SJSA1 (cell line): ENCODE data around the gene PRLH. TPM values are rescaled to one million over a fixed set of nuclear protein-coding genes. Genes with fewer than 3 reads are reported as not detected.

Experiments
- DNase-seq, 2 experiments: peaks; one replicate each; pipeline ENCODE4 v3.0.0-alpha.2; 2015 to 2020; ENCODE audit warnings: low spot score in 2 of 2, low read depth in 1 of 2
- H3K27ac ChIP-seq: fragments of 250-450 bp; sonication (Bioruptor Pico); 2 replicates; pipeline ENCODE4 v1.5.1; 2020; ENCODE audit warnings: mild to moderate bottlenecking, moderate library complexity
- H3K27me3 ChIP-seq: fragments of 250-450 bp; sonication (Bioruptor Pico); replicated peaks from 2 replicates; pipeline ENCODE4 v1.5.1; 2020; ENCODE audit warnings: mild to moderate bottlenecking, moderate library complexity
- H3K36me3 ChIP-seq: fragments of 250-450 bp; sonication (Bioruptor Pico); 2 replicates; pipeline ENCODE4 v1.5.1; 2020; ENCODE audit warnings: mild to moderate bottlenecking
- H3K4me1 ChIP-seq: fragments of 250-450 bp; sonication (Bioruptor Pico); replicated peaks from 2 replicates; pipeline ENCODE4 v1.6.1; 2021; ENCODE audit warnings: mild to moderate bottlenecking
- H3K4me3 ChIP-seq: fragments of 250-450 bp; sonication (Bioruptor Pico); 2 replicates; pipeline ENCODE4 v1.5.1; 2020; ENCODE audit warnings: mild to moderate bottlenecking
- H3K9me3 ChIP-seq: fragments of 250-450 bp; sonication (Bioruptor Pico); replicated peaks from 2 replicates; pipeline ENCODE4 v1.5.1; 2020; ENCODE audit warnings: mild to moderate bottlenecking
- total RNA-seq: library from RNA; depleted of rRNA; stranded (reverse); fragments of >200 nt; shearing (Covaris generic); gene quantifications from 2 replicates; pipeline ENCODE4 v1.2.3, GENCODE V29; 2014

Gene PRLH
- total RNA-seq, 1 experiment from 2014 or later, result not detected

- Histone ChIP-seq H3K4me3 (no peak overlapping the region), H3K4me1 (no peaks in the 10 kb centered on the region), H3K27ac (no peak overlapping the region), H3K36me3 (no peaks in the 10 kb centered on the region), H3K9me3 (no peaks in the 10 kb centered on the region; the same call in 1 of the 2 replicates), H3K27me3 (0 out of 2 replicates have a peak, but pooled peaks cover 3% of the 10 kb centered on the region)
- DNase-seq, result no peak
These were observed 2.6 kb upstream of the PRLH start for GRCh38 chr2:237563816-237564215.

DNA sequence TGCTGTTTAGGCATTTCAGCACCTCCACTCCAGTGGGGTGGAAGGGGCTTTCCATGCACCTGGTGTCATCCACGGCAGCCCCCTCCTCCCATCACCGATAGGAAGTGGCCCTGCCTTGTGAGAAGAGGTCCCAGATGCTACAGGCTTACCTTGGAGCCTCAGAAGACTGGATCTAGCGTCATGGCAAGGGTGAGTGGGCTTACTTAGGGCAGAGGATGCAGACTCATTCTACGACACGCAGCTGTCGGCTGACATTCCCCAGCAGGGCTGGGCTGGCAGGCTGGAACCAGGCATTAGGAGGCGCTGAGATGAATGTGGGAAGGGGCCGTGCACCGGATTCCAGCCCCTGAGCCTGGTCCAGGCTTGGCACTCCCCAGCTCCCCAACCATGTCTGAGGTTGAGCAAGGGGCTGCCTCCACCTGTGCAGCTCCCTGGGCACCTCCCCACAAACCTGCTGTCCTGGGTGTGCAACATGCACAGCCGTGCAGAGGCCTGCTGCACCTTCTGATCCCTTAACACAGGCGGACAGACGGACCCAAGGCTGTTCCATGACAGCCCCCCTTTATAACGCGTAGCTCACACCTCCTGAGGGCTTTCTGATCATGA, 1.7 kb upstream of the PRLH start:
- Histone ChIP-seq H3K9me3 (no peaks in the 10 kb centered on the region; the same call in 1 of the 2 replicates), H3K36me3 (no peaks in the 10 kb centered on the region), H3K27me3 (0 out of 2 replicates have a peak, but pooled peaks cover 3% of the 10 kb centered on the region), H3K4me3 (no peak overlapping the region), H3K4me1 (no peaks in the 10 kb centered on the region), H3K27ac (no peak overlapping the region)
- no peak for DNase-seq

DNA sequence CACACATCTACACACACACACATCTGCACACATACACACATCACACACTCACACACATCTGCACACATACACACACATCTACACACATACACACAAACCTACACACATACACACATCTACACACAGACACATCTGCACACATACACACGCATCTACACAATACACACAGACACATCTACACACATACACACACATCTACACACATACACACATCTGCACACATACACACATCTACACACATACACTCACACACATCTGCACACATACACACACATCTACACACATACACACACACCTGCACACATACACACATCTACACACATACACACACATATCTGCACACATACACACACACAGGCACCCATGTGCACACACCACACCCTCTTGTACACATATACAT, 400 bp upstream of the PRLH start:
- no peaks in the 10 kb centered on the region for H3K36me3 ChIP-seq
- H3K9me3 ChIP-seq, result no peaks in the 10 kb centered on the region; the same call in 1 of the 2 replicates
- no peak overlapping the region for H3K4me3 ChIP-seq
- DNase-seq, result no peak
- no peak overlapping the region for H3K27ac ChIP-seq
- H3K4me1 ChIP-seq, result no peaks in the 10 kb centered on the region
- H3K27me3 ChIP-seq, result no peaks in the 10 kb centered on the region

GRCh38 chr2:237567276-237568029, 1.1 kb downstream of the PRLH start:
- Histone ChIP-seq H3K36me3 (no peaks in the 10 kb centered on the region), H3K4me1 (peaks cover 6% of the 10 kb centered on the region; the same call in 1 of the 2 replicates), H3K27ac (no peak overlapping the region), H3K9me3 (no peaks in the 10 kb centered on the region; the same call in 1 of the 2 replicates), H3K27me3 (no peaks in the 10 kb centered on the region), H3K4me3 (no peak overlapping the region)
- DNase-seq, result no peak

- peaks cover 6% of the 10 kb centered on the region; the same call in 1 of the 2 replicates for H3K4me1 ChIP-seq
- H3K27me3 ChIP-seq, result no peaks in the 10 kb centered on the region
- no peak overlapping the region for H3K27ac ChIP-seq
- DNase-seq, result no peak
- no peaks in the 10 kb centered on the region; the same call in 1 of the 2 replicates for H3K9me3 ChIP-seq
- H3K36me3 ChIP-seq, result no peaks in the 10 kb centered on the region
- H3K4me3 ChIP-seq, result no peak overlapping the region
These were observed 1.8 kb downstream of the PRLH start for GRCh38 chr2:237568121-237568660.

DNA sequence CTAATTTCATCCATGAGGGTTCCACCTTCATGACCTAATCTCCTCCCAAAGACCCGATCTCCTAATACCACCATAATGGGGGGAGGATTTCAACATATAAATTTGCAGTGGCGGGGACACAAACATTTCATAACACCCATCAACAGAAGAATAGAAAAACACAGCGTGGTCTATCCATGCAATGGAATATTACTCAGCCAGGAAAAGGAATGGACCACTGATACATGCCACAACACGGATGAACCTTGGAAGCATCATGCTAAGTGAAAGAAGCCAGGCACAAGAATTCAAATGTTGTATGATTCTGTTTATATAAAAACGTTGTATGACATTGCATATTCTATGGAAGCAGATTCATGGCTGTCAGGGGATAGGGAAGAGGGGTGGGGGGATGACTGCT, 2.7 kb downstream of the PRLH start:
- Histone ChIP-seq H3K9me3 (no peaks in the 10 kb centered on the region; the same call in 1 of the 2 replicates), H3K36me3 (no peaks in the 10 kb centered on the region), H3K27ac (no peak overlapping the region), H3K4me3 (no peak overlapping the region), H3K4me1 (peaks cover 6% of the 10 kb centered on the region; the same call in 1 of the 2 replicates), H3K27me3 (no peaks in the 10 kb centered on the region)
- DNase-seq, result no peak

DNA sequence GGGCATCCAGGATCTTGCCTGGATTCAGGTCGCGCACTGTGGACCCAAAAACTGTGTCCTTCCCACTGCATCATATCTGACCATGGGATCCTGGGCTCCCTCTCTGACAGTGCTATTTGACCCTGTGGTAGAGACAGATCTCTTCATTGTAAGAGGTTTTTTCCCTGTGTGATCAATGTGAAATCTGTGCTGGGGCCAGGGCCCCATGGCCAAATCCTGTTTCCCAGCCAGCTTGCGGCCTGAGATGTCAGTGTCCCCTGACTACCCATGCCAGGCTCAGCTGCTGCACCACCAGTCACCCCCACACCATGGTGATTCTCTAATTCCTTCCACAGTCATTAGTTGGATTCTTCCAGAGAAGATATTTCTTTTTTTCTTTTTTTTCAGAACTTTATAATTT, 3.5 kb downstream of the PRLH start:
- H3K4me3 ChIP-seq, result no peak overlapping the region
- H3K9me3 ChIP-seq, result no peaks in the 10 kb centered on the region; the same call in 1 of the 2 replicates
- no peaks in the 10 kb centered on the region for H3K36me3 ChIP-seq
- H3K27me3 ChIP-seq, result no peaks in the 10 kb centered on the region
- H3K4me1 ChIP-seq, result peaks cover 6% of the 10 kb centered on the region; the same call in 1 of the 2 replicates
- DNase-seq, result no peak
- H3K27ac ChIP-seq, result no peak overlapping the region

DNA sequence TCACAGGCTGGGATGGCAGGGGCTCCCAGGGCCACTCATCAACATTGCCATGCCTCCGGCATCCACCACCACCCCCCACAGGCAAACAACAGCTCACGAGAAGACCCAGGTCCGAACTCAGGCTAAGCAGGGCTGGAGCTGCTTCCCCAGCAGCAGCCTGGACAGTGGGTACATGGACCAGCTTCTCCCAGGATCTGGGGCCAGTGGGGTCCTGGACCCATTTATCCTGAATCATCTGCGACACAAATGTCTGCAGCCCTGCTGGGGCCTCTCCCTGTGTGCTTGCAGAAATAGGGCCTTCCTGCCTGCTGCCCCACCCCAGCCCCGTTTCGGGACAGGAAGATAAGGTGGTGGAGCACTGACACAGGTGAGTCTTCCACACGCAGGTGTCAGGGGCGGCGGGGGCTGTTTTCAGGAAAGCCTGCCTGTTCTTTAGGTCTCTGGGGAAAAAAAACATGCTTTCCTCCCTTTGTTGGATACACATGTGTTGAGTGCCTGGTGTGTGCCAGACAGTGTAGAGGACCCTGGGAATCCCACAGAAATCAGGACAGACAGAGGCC, 4.5 kb downstream of the PRLH start:
- Histone ChIP-seq H3K4me1 (peaks cover 6% of the 10 kb centered on the region; the same call in 1 of the 2 replicates), H3K9me3 (no peaks in the 10 kb centered on the region), H3K36me3 (no peaks in the 10 kb centered on the region), H3K27ac (no peak overlapping the region), H3K4me3 (no peak overlapping the region), H3K27me3 (no peaks in the 10 kb centered on the region)
- DNase-seq, result no peak

DNA sequence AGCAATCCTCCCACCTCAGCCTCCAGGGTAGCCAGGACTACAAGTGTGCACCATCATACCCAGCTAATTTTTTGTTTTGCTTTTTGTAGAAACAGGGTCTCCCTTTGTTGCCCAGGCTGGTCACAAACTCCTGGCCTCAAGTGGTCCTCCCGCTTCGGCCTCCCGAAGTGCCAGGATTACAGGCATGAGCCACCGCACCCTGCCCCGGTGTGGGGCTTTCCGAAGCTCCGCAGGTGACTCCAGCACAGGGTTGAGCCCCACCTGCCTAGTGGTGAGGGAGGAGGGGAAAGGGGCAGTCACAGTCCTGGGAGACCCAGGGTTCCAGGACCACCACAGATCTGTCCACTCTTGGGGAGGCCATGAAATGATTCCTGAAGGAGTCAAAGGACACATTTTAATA, 5.2 kb downstream of the PRLH start:
- Histone ChIP-seq H3K36me3 (no peaks in the 10 kb centered on the region), H3K27me3 (no peaks in the 10 kb centered on the region), H3K27ac (no peak overlapping the region), H3K4me1 (peaks cover 6% of the 10 kb centered on the region; the same call in 1 of the 2 replicates), H3K4me3 (no peak overlapping the region), H3K9me3 (no peaks in the 10 kb centered on the region)
- no peak for DNase-seq

- Histone ChIP-seq H3K4me3 (no peak overlapping the region), H3K27me3 (no peaks in the 10 kb centered on the region), H3K36me3 (no peaks in the 10 kb centered on the region), H3K9me3 (no peaks in the 10 kb centered on the region), H3K27ac (no peak overlapping the region), H3K4me1 (peaks cover 6% of the 10 kb centered on the region; the same call in 1 of the 2 replicates)
- peak; percentile 74 to 94 for DNase-seq
These were observed 5.8 kb downstream of the PRLH start for GRCh38 chr2:237572021-237572741.

- no peak for DNase-seq
- Histone ChIP-seq H3K27ac (no peak overlapping the region), H3K9me3 (no peaks in the 10 kb centered on the region)
These were observed 6.3 kb downstream of the PRLH start for GRCh38 chr2:237572742-237573101.

GRCh38 chr2:237573721-237574415, 7.5 kb downstream of the PRLH start:
- H3K27me3 ChIP-seq, result no peaks in the 10 kb centered on the region
- no peaks in the 10 kb centered on the region for H3K9me3 ChIP-seq
- no peaks in the 10 kb centered on the region for H3K36me3 ChIP-seq
- peaks cover 6% of the 10 kb centered on the region; the same call in 1 of the 2 replicates for H3K4me1 ChIP-seq
- H3K4me3 ChIP-seq, result no peak overlapping the region
- no peak overlapping the region for H3K27ac ChIP-seq
- DNase-seq, result no peak

More at GRCh38 chr2:237572742-237573101, 6.3 kb downstream of the PRLH start:
- Histone ChIP-seq H3K36me3 (no peaks in the 10 kb centered on the region), H3K4me3 (no peak overlapping the region), H3K4me1 (peaks cover 6% of the 10 kb centered on the region; the same call in 1 of the 2 replicates), H3K27me3 (no peaks in the 10 kb centered on the region)

DNA sequence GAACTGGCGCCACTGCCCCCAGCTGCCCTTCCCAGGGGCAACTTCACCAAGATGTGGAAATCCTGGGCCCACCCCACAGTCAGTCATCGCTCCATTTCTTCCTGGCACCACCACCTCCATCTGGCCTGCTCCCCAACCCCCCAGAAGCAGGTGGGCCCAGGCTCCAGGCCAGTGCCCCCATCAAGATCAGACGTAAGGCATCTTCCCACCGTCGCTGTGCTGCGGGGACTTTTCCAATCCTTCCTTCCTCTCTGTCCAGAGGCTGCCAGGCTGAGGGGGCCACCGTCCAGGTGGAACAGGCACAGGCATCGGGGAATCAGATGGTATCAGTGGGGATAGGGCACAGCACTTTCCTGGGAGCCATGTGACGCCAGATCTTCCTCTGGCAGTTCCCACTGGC, 8.1 kb downstream of the PRLH start:
- H3K27me3 ChIP-seq, result no peaks in the 10 kb centered on the region
- peaks cover 6% of the 10 kb centered on the region; the same call in 1 of the 2 replicates for H3K4me1 ChIP-seq
- no peaks in the 10 kb centered on the region for H3K36me3 ChIP-seq
- DNase-seq, result no peak
- H3K4me3 ChIP-seq, result no peak overlapping the region
- H3K9me3 ChIP-seq, result no peaks in the 10 kb centered on the region
- H3K27ac ChIP-seq, result no peak overlapping the region
